ENCODE results near the gene PLCG2.

- TF ChIP-seq CTCF (IDR thresholded peaks at IDR 0.05): no peak
- no peak for TF ChIP-seq POLR2A (IDR thresholded peaks at IDR 0.05)
These were observed 5.1 kb downstream of the PLCG2 start for GRCh38 chr16:81784072-81784795.
